GM12864 (cell line): ENCODE measurements around the gene GPR150.

Source experiments
- DNase-seq: peaks from one replicate; pipeline ENCODE4 v3.0.0-alpha.2; 2011; ENCODE audit warnings: low read depth
- H3K4me3 ChIP-seq: 2 replicates; pipeline ENCODE4 v1.5.1; 2011; ENCODE audit warnings: mild to moderate bottlenecking, low read depth, low read length, control low read depth
- TF ChIP-seq, protein P1 (sequence below): IDR thresholded peaks from 2 replicates; pipeline ENCODE4 v1.5.1; 2011; ENCODE audit warnings: low read depth, mild to moderate bottlenecking, moderate library complexity, low read length, control low read depth, inconsistent platforms; ENCODE audit errors: missing control alignments

The GPR150 gene

DNA sequence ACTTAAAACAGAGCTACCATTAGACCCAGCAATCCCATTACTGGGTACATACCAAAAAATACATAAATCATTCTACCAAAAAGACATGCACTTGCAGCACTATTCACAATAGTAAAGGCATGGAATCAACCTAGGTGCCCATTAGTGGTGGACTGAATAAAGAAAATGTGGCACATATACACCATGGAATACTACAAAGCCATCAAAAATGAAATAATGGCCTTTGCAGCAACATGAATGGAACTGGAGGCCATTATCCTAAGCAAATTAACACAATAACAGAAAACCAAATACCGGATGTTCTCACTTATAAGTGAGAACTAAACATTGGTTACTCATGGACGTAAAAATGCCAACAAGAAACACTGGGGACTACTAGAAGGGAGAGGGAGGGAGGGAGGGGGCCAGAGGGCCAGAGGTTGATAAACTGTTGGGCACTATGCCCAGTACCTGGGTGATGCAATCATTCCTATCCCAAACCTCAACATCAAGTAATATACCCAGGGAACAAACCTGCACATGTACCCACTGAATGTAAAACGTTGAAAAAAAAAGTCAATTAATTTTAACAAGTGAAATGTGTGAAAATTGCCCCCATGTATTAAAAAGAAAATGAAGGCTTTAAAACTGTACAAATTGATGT, 24.5 kb upstream of the GPR150 start:
- no peak for DNase-seq

DNA sequence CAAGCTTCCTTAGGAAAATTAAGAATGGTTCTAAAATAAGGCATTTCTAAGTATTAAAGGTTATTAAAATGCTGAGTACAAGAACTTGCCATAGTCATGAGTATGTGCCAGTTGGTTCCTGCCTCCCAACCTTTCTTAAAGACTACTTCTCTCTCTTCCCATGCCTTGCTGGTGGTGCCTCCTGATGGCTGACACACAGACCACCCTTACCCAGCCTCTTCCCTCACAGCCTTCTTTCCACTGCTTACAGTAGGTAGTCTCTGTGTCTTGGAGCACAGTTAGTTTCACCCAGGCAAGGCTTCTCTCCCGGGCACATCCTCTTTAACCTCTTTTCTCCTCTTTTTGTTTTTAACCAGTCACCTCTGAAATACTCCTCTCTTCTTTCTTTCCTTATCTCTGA, 20.6 kb upstream of the GPR150 start:
- DNase-seq, result no peak
- no peak overlapping the region for H3K4me3 ChIP-seq

More for the DNA sequence above, 24.5 kb upstream of the GPR150 start:
- TF ChIP-seq, protein P1, sequence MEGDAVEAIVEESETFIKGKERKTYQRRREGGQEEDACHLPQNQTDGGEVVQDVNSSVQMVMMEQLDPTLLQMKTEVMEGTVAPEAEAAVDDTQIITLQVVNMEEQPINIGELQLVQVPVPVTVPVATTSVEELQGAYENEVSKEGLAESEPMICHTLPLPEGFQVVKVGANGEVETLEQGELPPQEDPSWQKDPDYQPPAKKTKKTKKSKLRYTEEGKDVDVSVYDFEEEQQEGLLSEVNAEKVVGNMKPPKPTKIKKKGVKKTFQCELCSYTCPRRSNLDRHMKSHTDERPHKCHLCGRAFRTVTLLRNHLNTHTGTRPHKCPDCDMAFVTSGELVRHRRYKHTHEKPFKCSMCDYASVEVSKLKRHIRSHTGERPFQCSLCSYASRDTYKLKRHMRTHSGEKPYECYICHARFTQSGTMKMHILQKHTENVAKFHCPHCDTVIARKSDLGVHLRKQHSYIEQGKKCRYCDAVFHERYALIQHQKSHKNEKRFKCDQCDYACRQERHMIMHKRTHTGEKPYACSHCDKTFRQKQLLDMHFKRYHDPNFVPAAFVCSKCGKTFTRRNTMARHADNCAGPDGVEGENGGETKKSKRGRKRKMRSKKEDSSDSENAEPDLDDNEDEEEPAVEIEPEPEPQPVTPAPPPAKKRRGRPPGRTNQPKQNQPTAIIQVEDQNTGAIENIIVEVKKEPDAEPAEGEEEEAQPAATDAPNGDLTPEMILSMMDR, result no peak
- H3K4me3 ChIP-seq, result no peak overlapping the region

DNA sequence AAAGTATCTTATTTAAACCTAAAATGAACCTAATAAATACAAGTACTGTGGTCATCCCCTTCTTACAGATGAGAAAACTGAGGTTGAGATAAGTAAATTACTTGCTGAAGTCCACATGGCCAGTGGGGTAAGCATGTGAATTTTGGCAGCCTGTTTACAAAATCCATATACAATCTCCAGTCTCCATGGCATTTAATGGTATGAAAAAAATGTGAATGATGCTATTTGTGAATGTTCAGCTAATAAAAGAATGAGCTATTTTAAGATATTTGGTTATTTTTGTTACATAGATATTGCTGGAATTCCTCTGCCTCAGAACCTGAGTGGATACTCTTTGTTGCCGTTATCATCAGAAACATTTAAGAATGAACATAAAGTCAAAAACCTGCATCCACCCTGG, 19.3 kb upstream of the GPR150 start:
- no peak overlapping the region for H3K4me3 ChIP-seq
- no peak for DNase-seq
- TF ChIP-seq, protein P1, result no peak

More for the DNA sequence above, 20.6 kb upstream of the GPR150 start:
- TF ChIP-seq, protein P1, result no peak

DNA sequence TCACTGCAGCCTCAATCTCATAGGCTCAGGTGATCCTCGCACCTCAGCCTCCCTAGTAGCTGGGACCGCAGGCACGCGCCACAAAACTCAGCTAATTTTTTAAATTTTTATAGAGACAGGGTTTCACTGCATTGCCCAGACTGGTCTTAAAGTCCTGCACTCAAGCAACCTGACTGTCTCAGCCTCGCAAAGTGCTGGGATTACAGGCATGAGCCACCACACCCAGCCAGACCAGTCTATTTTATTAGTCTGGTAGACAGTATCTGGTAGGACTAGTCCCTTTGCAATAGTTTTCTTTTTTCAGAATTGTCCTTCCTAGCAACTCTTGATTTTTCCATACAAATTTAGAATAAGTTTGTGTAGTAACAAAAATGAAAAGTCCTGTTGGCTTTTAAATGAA, 14.1 kb upstream of the GPR150 start:
- no peak overlapping the region for H3K4me3 ChIP-seq
- TF ChIP-seq, protein P1, result no peak
- no peak for DNase-seq

DNA sequence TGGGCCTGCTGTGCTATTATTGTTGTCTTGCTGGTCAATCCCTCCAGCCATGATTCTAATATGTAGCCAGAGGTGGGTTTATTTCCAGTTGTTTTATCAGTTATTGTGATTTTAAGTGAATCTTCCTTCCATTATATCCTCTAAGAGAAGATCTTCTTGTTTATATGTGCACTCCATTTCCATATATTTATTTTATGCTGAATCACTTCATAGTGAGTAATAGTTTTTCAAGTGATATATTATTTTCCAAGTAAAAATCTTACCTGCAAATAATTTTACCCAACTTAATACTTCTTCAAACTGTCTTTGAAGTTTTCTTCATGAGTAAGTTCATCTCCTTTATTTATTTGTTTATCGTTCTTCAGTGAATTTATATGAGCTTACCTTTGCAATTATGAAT, 13.5 kb upstream of the GPR150 start:
- TF ChIP-seq, protein P1, result no peak
- DNase-seq, result no peak
- no peak overlapping the region for H3K4me3 ChIP-seq

DNA sequence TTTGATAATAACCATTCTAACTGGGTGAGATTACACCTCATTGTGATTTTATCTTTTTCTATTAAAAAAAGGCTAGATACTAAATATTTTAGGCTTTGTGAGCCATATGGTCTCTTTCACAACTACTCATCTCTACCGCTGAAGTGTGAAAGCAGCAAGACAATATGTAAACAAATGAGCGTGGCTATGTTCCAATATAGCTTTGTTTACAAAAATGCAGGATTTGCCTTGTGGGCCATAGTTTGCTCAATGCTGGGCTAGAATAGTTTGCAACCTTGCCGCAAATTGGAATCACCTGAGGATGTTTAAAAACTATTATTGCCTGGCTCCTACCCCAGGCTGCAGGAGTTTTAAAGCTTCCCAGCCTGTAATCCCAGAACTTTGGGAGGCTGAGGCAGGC, 10.2 kb upstream of the GPR150 start:
- TF ChIP-seq, protein P1, result no peak
- no peak overlapping the region for H3K4me3 ChIP-seq
- no peak for DNase-seq

DNA sequence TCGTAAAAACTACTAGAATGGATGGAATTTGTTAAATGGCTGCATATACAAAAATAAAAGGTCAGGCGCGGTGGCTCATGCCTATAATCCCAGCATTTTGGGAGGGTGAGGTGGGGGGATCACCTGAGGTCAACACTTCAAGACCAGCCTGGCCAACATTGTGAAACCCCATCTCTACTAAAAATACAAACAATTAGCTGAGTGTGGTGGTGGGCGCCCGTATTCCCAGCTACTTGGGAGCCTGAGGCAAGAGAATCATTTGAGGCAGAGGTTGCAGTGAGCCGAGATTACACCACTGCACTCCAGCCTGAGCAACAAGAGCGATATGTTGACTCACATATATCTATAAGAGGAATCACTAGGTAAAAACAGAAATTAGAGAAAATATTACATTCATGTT, 9.3 kb upstream of the GPR150 start:
- H3K4me3 ChIP-seq, result no peak overlapping the region
- TF ChIP-seq, protein P1, result no peak
- DNase-seq, result no peak
